Measurements from ENCODE around the gene NAP1L4. TPM values are rescaled to one million over a fixed set of nuclear protein-coding genes. Genes with fewer than 3 reads are reported as not detected.

Gene NAP1L4
- total RNA-seq, 1 donor, result 90.2 TPM

GRCh38 chr11:2927121-2927800 is 64.9 kb downstream of the NAP1L4 start:
- no peak for DNase-seq (ENCODE audit: low read depth in 2 of 3, low spot score in 2 of 3)

GRCh38 chr11:2926611-2927051 is 65.5 kb downstream of the NAP1L4 start:
- no peak for DNase-seq (ENCODE audit: low read depth in 2 of 3, low spot score in 2 of 3)

GRCh38 chr11:2924821-2925675 is 67.1 kb downstream of the NAP1L4 start:
- DNase-seq (ENCODE audit: low read depth in 2 of 3, low spot score in 2 of 3), result no peak

GRCh38 chr11:2924381-2924780 is 67.7 kb downstream of the NAP1L4 start:
- no peak for DNase-seq (ENCODE audit: low read depth in 2 of 3, low spot score in 2 of 3)

- no peak for DNase-seq (ENCODE audit: low read depth in 2 of 3, low spot score in 2 of 3)
Measured at GRCh38 chr11:2923446-2924375, 68.4 kb downstream of the NAP1L4 start.

- DNase-seq (ENCODE audit: low read depth in 2 of 3, low spot score in 2 of 3), result no peak
Measured at GRCh38 chr11:2922655-2923054, 69.5 kb downstream of the NAP1L4 start.

- DNase-seq (ENCODE audit: low read depth in 2 of 3, low spot score in 2 of 3), result no peak
Measured at GRCh38 chr11:2921742-2922493, 70.2 kb downstream of the NAP1L4 start.

- no peak for DNase-seq (ENCODE audit: low read depth in 2 of 3, low spot score in 2 of 3)
Measured at GRCh38 chr11:2921261-2921660, 70.9 kb downstream of the NAP1L4 start.

GRCh38 chr11:2920343-2920742 is 71.8 kb downstream of the NAP1L4 start:
- DNase-seq (ENCODE audit: low read depth in 2 of 3, low spot score in 2 of 3), result no peak

GRCh38 chr11:2919837-2920236 is 72.3 kb downstream of the NAP1L4 start:
- DNase-seq (ENCODE audit: low read depth in 2 of 3, low spot score in 2 of 3), result no peak

- DNase-seq (ENCODE audit: low read depth in 2 of 3, low spot score in 2 of 3), result no peak
Measured at GRCh38 chr11:2919188-2919587, 72.9 kb downstream of the NAP1L4 start.

- DNase-seq (ENCODE audit: low read depth in 2 of 3, low spot score in 2 of 3), result no peak
Measured at GRCh38 chr11:2917842-2918490, 74.2 kb downstream of the NAP1L4 start.

GRCh38 chr11:2916892-2917645 is 75.1 kb downstream of the NAP1L4 start:
- no peak for DNase-seq (ENCODE audit: low read depth in 2 of 3, low spot score in 2 of 3)

GRCh38 chr11:2916114-2916891 is 75.8 kb downstream of the NAP1L4 start:
- no peak for DNase-seq (ENCODE audit: low read depth in 2 of 3, low spot score in 2 of 3)

- DNase-seq (ENCODE audit: low read depth in 2 of 3, low spot score in 2 of 3), result no peak
Measured at GRCh38 chr11:2915473-2915872, 76.7 kb downstream of the NAP1L4 start.

- DNase-seq (ENCODE audit: low read depth in 2 of 3, low spot score in 2 of 3), result peak in 1 of 3 donors; percentile 67
Measured at GRCh38 chr11:2914455-2915195, 77.5 kb downstream of the NAP1L4 start.

- no peak for DNase-seq (ENCODE audit: low read depth in 2 of 3, low spot score in 2 of 3)
Measured at GRCh38 chr11:2913776-2914175, 78.4 kb downstream of the NAP1L4 start.

Measured in hematopoietic multipotent progenitor cell (in vitro differentiated cells).